ENCODE measurements around the gene TLE7. TPM values are rescaled to one million over a fixed set of nuclear protein-coding genes. Genes with fewer than 3 reads are reported as not detected.
A peak's percentile ranks its signal among the peaks of the same experiment; 100 is the strongest.

Gene TLE7
- polyA plus RNA-seq, 2 donors = not detected

DNA sequence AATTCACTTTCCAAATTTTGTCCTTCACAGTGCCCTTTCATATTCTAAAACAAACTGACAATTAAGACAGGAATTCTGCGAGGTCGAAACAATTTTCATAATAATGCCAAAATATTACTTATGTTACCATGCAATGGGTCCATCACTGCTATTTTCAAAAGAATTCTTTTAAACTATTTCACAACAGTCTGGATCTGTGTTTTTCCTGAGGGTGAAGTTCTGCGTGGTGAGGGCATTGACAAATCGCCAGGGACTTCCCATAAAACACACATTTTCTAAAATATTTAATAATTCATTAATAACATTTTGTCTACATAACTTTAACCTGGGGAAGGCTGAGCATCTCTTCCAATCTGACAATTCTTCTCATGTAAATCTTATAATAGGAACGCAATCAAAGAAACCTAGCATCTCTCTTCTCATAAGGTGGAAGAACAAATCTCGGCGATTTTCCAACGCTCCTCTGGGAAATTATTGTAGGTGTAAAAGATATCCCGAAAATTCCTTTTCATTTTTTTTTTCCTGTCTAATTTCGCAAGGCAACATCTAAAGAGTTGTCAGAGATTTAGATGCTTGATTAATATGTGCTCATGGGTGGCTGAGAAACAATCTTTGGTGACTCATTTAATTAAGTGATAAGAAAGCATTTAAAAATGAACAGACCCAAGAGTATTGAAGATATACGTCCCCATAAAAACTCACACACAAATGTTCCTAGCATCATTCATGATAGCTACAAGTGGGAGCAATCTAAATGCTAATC, 41.9 kb downstream of the TLE7 start:
- no peaks in the 10 kb centered on the region for H3K4me1 ChIP-seq (ENCODE audit: control insufficient read depth in 2 of 2, insufficient read depth in 2 of 2, low read length in 1 of 2)
- 60 to 80% methylated on average over 11 of the region's 11 CpGs for WGBS, 2 donors
- no peak overlapping the region for H3K27ac ChIP-seq (ENCODE audit: low read depth in 2 of 2, low read length in 1 of 2)
- H3K9me3 ChIP-seq (ENCODE audit: control insufficient read depth in 2 of 2, insufficient read depth in 1 of 2, low read depth in 1 of 2, low read length in 1 of 2) = peaks cover 6 to 7% of the 10 kb centered on the region in 2 donors
- no peaks in the 10 kb centered on the region for H3K27me3 ChIP-seq (ENCODE audit: control insufficient read depth in 1 of 2, insufficient read depth in 2 of 2, low read length in 2 of 2)
- no peak overlapping the region for H3K4me3 ChIP-seq (ENCODE audit: low read depth in 1 of 2, low read length in 2 of 2)
- H3K36me3 ChIP-seq (ENCODE audit: control insufficient read depth in 2 of 2, insufficient read depth in 2 of 2, low read length in 1 of 2) = no peaks in the 10 kb centered on the region

DNA sequence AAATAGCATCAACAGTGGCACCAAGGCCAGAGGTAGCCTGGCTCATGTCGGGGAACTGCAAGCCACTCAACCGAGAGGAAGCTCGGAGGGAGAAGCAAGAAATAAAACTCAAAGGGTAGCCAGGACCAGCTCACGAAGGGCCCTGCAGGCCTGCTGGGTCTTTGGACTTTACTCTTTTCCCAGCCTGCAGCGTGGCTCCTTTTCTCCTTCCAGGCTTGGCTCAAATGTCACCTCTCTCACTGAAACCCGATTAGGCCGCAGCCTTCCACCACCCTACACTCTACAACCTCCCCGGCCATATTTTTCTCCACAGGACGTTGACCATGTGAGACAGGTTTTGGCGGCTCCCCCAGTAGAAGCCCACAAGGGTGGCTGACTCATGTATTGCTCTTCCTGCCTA, 45.3 kb downstream of the TLE7 start:
- no peaks in the 10 kb centered on the region for H3K9me3 ChIP-seq (ENCODE audit: control insufficient read depth in 2 of 2, insufficient read depth in 1 of 2, low read depth in 1 of 2, low read length in 1 of 2)
- WGBS, 2 donors = 63 to 70% methylated on average over 10 of the region's 10 CpGs
- H3K4me3 ChIP-seq (ENCODE audit: low read depth in 1 of 2, low read length in 2 of 2) = no peak overlapping the region
- no peaks in the 10 kb centered on the region for H3K4me1 ChIP-seq (ENCODE audit: control insufficient read depth in 2 of 2, insufficient read depth in 2 of 2, low read length in 1 of 2)
- no peak overlapping the region for H3K27ac ChIP-seq (ENCODE audit: low read depth in 2 of 2, low read length in 1 of 2)
- no peaks in the 10 kb centered on the region for H3K27me3 ChIP-seq (ENCODE audit: control insufficient read depth in 1 of 2, insufficient read depth in 2 of 2, low read length in 2 of 2)
- no peaks in the 10 kb centered on the region for H3K36me3 ChIP-seq (ENCODE audit: control insufficient read depth in 2 of 2, insufficient read depth in 2 of 2, low read length in 1 of 2)

- no peaks in the 10 kb centered on the region for H3K9me3 ChIP-seq (ENCODE audit: control insufficient read depth in 2 of 2, insufficient read depth in 1 of 2, low read depth in 1 of 2, low read length in 1 of 2)
- H3K4me3 ChIP-seq (ENCODE audit: low read depth in 1 of 2, low read length in 2 of 2) = no peak overlapping the region
- no peaks in the 10 kb centered on the region for H3K36me3 ChIP-seq (ENCODE audit: control insufficient read depth in 2 of 2, insufficient read depth in 2 of 2, low read length in 1 of 2)
- peaks cover 2 to 5% of the 10 kb centered on the region in 2 donors for H3K4me1 ChIP-seq (ENCODE audit: control insufficient read depth in 2 of 2, insufficient read depth in 2 of 2, low read length in 1 of 2)
- WGBS, 2 donors = 65 to 77% methylated on average over 7 of the region's 7 CpGs
- no peak overlapping the region for H3K27ac ChIP-seq (ENCODE audit: low read depth in 2 of 2, low read length in 1 of 2)
- H3K27me3 ChIP-seq (ENCODE audit: control insufficient read depth in 1 of 2, insufficient read depth in 2 of 2, low read length in 2 of 2) = no peaks in the 10 kb centered on the region
These were observed 52.5 kb downstream of the TLE7 start for GRCh38 chr16:71389330-71389729.

DNA sequence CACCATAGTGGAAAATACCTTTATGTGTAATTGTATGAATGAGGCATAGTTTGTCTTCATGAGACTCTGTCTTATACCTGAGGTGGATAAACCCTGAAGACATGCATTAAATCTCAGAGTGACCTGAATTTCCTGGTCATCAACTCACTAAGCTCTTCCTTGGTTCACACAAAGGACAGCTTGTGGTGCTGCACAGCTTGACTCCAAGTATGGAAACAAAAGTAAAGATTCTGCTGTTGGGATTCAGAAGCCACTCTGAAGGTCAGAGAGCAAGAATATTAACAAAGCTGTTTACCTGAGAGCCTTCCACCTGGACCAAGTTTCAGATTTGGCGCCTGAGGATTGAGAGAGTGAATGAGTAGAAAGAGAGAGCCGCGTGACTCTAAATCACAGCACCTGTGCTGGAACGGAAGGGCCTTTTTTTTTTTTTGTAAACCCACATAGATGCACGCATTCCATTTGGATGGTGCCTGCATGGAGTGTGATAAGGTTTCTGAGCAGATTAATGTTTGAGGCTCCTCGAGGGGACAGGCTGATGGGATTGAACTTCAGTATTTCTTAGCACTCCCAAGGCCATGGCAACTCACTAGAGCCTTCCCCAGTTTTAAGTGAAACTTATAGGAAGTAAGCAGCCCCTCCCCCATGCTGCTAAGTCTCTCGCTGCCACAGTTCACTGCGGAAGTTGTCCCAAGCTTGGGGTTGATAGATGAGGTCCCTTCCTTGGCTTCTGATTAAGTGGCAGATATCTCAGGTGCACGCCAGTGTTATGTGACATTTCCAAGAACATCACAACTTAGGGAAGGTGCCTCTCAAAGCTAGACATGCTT, 54.6 kb downstream of the TLE7 start:
- WGBS, 2 donors = 23 to 24% methylated on average over 9 of the region's 9 CpGs
- Histone ChIP-seq H3K36me3 (ENCODE audit: control insufficient read depth in 2 of 2, insufficient read depth in 2 of 2, low read length in 1 of 2) (no peaks in the 10 kb centered on the region), H3K9me3 (ENCODE audit: control insufficient read depth in 2 of 2, insufficient read depth in 1 of 2, low read depth in 1 of 2, low read length in 1 of 2) (no peaks in the 10 kb centered on the region), H3K27me3 (ENCODE audit: control insufficient read depth in 1 of 2, insufficient read depth in 2 of 2, low read length in 2 of 2) (no peaks in the 10 kb centered on the region), H3K27ac (ENCODE audit: low read depth in 2 of 2, low read length in 1 of 2) (peak overlapping the region; percentile 32 to 35), H3K4me1 (ENCODE audit: control insufficient read depth in 2 of 2, insufficient read depth in 2 of 2, low read length in 1 of 2) (peaks cover 2 to 7% of the 10 kb centered on the region in 2 donors), H3K4me3 (ENCODE audit: low read depth in 1 of 2, low read length in 2 of 2) (no peak overlapping the region)

DNA sequence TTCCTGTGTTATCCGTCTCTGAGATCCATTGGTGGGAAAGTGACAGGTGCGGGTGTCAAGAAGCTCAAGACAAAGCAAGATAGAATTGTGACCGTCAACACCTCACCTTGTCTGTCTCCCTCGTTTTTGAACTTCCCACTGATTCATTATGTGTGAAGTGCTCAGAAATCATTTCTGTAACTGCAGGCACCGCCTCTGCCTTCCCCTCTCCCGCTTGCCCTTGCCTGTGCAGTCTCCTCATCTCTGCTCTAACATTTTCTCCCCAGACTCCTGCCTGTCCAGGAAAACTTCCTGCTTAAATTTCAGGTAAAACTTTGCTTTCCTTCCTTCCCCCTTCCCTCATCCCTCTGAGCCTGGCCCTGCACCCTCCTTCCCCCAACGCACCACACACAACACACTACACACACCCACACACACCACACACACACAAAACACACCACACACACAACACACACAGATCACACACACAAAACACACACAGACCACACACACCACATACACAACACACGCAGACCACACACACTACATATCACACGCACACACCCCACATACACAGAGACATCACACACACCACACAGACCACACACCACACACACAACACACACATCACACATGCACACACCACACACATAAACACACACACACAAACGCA, 57.7 kb downstream of the TLE7 start:
- H3K36me3 ChIP-seq (ENCODE audit: control insufficient read depth in 2 of 2, insufficient read depth in 2 of 2, low read length in 1 of 2) = no peaks in the 10 kb centered on the region
- no peaks in the 10 kb centered on the region for H3K27me3 ChIP-seq (ENCODE audit: control insufficient read depth in 1 of 2, insufficient read depth in 2 of 2, low read length in 2 of 2)
- H3K4me3 ChIP-seq (ENCODE audit: low read depth in 1 of 2, low read length in 2 of 2) = no peak overlapping the region
- H3K27ac ChIP-seq (ENCODE audit: low read depth in 2 of 2, low read length in 1 of 2) = peak overlapping the region in 1 of 2 donors; percentile 90
- no peaks in the 10 kb centered on the region for H3K9me3 ChIP-seq (ENCODE audit: control insufficient read depth in 2 of 2, insufficient read depth in 1 of 2, low read depth in 1 of 2, low read length in 1 of 2)
- 54 to 62% methylated on average over 10 of the region's 10 CpGs for WGBS, 2 donors
- H3K4me1 ChIP-seq (ENCODE audit: control insufficient read depth in 2 of 2, insufficient read depth in 2 of 2, low read length in 1 of 2) = peaks cover 2 to 4% of the 10 kb centered on the region in 2 donors

GRCh38 chr16:71383054-71383773, 58.6 kb downstream of the TLE7 start:
- Histone ChIP-seq H3K36me3 (ENCODE audit: control insufficient read depth in 2 of 2, insufficient read depth in 2 of 2, low read length in 1 of 2) (no peaks in the 10 kb centered on the region), H3K4me3 (ENCODE audit: low read depth in 1 of 2, low read length in 2 of 2) (no peak overlapping the region), H3K27me3 (ENCODE audit: control insufficient read depth in 1 of 2, insufficient read depth in 2 of 2, low read length in 2 of 2) (no peaks in the 10 kb centered on the region), H3K9me3 (ENCODE audit: control insufficient read depth in 2 of 2, insufficient read depth in 1 of 2, low read depth in 1 of 2, low read length in 1 of 2) (no peaks in the 10 kb centered on the region), H3K27ac (ENCODE audit: low read depth in 2 of 2, low read length in 1 of 2) (peak overlapping the region; percentile 57 to 90), H3K4me1 (ENCODE audit: control insufficient read depth in 2 of 2, insufficient read depth in 2 of 2, low read length in 1 of 2) (peaks cover 2 to 4% of the 10 kb centered on the region in 2 donors)
- 47 to 59% methylated on average over 10 to 11 of the region's 11 CpGs for WGBS, 2 donors

DNA sequence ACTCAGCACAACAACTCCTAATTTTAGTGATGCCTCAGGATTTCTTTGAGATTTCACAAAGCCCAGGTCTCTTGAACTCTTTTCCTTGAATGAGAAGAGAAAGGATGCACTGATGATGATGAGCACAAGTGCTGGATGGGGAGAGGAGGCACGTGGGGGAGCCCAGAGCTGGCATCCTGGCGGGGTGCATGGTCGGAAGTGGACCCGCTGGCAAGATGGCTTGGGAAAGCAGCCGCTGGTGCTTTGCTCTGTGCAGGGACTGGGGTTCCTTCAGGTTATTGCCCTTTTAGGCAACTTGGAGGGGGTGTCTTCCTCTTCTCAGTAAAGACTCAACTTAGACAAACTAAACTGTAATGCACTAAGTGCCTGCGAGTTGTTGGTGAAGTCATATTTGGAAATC, 61.0 kb downstream of the TLE7 start:
- Histone ChIP-seq H3K4me1 (ENCODE audit: control insufficient read depth in 2 of 2, insufficient read depth in 2 of 2, low read length in 1 of 2) (peaks cover 0 to 4% of the 10 kb centered on the region in 2 donors), H3K27ac (ENCODE audit: low read depth in 2 of 2, low read length in 1 of 2) (no peak overlapping the region), H3K27me3 (ENCODE audit: control insufficient read depth in 1 of 2, insufficient read depth in 2 of 2, low read length in 2 of 2) (no peaks in the 10 kb centered on the region), H3K9me3 (ENCODE audit: control insufficient read depth in 2 of 2, insufficient read depth in 1 of 2, low read depth in 1 of 2, low read length in 1 of 2) (peaks cover 0 to 4% of the 10 kb centered on the region in 2 donors), H3K4me3 (ENCODE audit: low read depth in 1 of 2, low read length in 2 of 2) (no peak overlapping the region), H3K36me3 (ENCODE audit: control insufficient read depth in 2 of 2, insufficient read depth in 2 of 2, low read length in 1 of 2) (no peaks in the 10 kb centered on the region)
- WGBS, 2 donors = 58 to 74% methylated on average over 6 of the region's 6 CpGs

All from esophagus (tissue), 2 donors.